Neural cell (in vitro differentiated cells): Measurements from ENCODE around the gene SLC8A1.

Experiments
- CTCF ChIP-seq: fragments of 450-650 bp; IDR thresholded peaks from 2 replicates; pipeline ENCODE4 v1.5.1; 2014; ENCODE audit warnings: antibody characterized with exemption, mild to moderate bottlenecking, moderate library complexity; ENCODE audit not compliant: poor library complexity, severe bottlenecking
- EP300 ChIP-seq: fragments of 450-650 bp; conservative IDR thresholded peaks from 2 replicates; pipeline ENCODE4 v1.6.1; 2014; ENCODE audit warnings: antibody characterized with exemption, mild to moderate bottlenecking, moderate library complexity; ENCODE audit not compliant: poor library complexity, severe bottlenecking
- EZH2 ChIP-seq: fragments of 200-600, 300-800 bp; shearing (Covaris generic), sonication (generic); IDR thresholded peaks from 2 replicates; pipeline ENCODE4 v1.6.1; 2014; ENCODE audit warnings: antibody characterized with exemption, low read length, borderline replicate concordance, mild to moderate bottlenecking; ENCODE audit not compliant: insufficient read depth, poor library complexity, severe bottlenecking
- POLR2AphosphoS5 ChIP-seq: IDR thresholded peaks from 2 replicates; pipeline ENCODE4 v1.6.1; 2012
- RAD21 ChIP-seq: fragments of 450-650 bp; conservative IDR thresholded peaks from 2 replicates; pipeline ENCODE4 v1.6.1; 2014; ENCODE audit warnings: antibody characterized with exemption, mild to moderate bottlenecking, moderate library complexity
- REST ChIP-seq: IDR thresholded peaks from 2 replicates; pipeline ENCODE4 v1.6.1; 2012; ENCODE audit warnings: borderline replicate concordance
- SMC3 ChIP-seq: fragments of 450-650 bp; conservative IDR thresholded peaks from 2 replicates; pipeline ENCODE4 v1.6.1; 2014; ENCODE audit warnings: antibody characterized with exemption, mild to moderate bottlenecking, moderate library complexity; ENCODE audit not compliant: poor library complexity

- no peak for TF ChIP-seq EZH2
- TF ChIP-seq CTCF: no peak
- TF ChIP-seq RAD21: no peak
- TF ChIP-seq POLR2AphosphoS5: no peak
- TF ChIP-seq SMC3: no peak
- TF ChIP-seq REST: no peak
- TF ChIP-seq EP300: no peak
These were observed 112.9 kb downstream of the SLC8A1 start for GRCh38 chr2:40339026-40339425.
